Ovary (tissue), 9 donors: ENCODE measurements around the gene WDR20. TPM values are rescaled to one million over a fixed set of nuclear protein-coding genes. Genes with fewer than 3 reads are reported as not detected.

Experiments used
- DNase-seq, 5 donors: peaks; one replicate each; pipeline ENCODE4 v3.0.0-alpha.2; 2019 to 2020
- H3K27ac ChIP-seq, 2 donors: fragments of 200-600 bp; one replicate each; pipeline versions ENCODE4 v1.5.1 to v1.8.0; 2019 to 2022
- H3K27me3 ChIP-seq: fragments of 200-600 bp; one replicate; pipeline ENCODE4 v1.8.0; 2022
- H3K36me3 ChIP-seq: fragments of 200-600 bp; sonication (generic); one replicate; pipeline ENCODE4 v1.5.1; 2019
- H3K4me1 ChIP-seq: one replicate; pipeline ENCODE4 v1.8.1; 2013; ENCODE audit warnings: mild to moderate bottlenecking, moderate library complexity; ENCODE audit not compliant: insufficient read depth
- H3K4me3 ChIP-seq: fragments of 200-600 bp; sonication (generic); one replicate; pipeline ENCODE4 v1.5.1; 2017
- H3K9me3 ChIP-seq, 2 donors: fragments of 200-600 bp in 1 of 2; sonication (generic) in 1 of 2; one replicate each; pipeline versions ENCODE4 v1.5.1 to v1.8.1; 2013 to 2019; ENCODE audit warnings: mild to moderate bottlenecking in 1 of 2, moderate library complexity in 1 of 2
- EP300 ChIP-seq: sonication (generic); formaldehyde crosslinking; IDR thresholded peaks from one replicate; pipeline ENCODE4 v1.6.1; 2017; ENCODE audit warnings: antibody characterized with exemption
- POLR2A ChIP-seq: fragments of 450-650 bp; IDR thresholded peaks from one replicate; pipeline ENCODE4 v1.6.1; 2017; ENCODE audit warnings: antibody characterized with exemption, mild to moderate bottlenecking, moderate library complexity
- WGBS, 3 donors: extraction: QIAGEN DNeasy Blood & Tissue Kit in 1 of 3; methylation state at CpG; one replicate each; pipeline versions ENCODE4 v1.1.5 to v1.1.7; 2013 to 2017; 5-methylcytosine and 5-hydroxymethylcytosine counted together
- intact Hi-C, 4 donors: fragments of 100-400 bp; cut with DNase I; formaldehyde crosslinking; loops; one replicate each; pipeline versions ENCODE4 v1.11.0 to v1.15.1; 2022 to 2023
- polyA plus RNA-seq, 2 donors: library from polyadenylated mRNA; stranded (reverse); fragments of 200-250 nt in 1 of 2; fragments of 350-450 nt in 1 of 2; fragmentation: Illumina TruSeq in 1 of 2; extraction: RNeasy Lipid Tissue Mini Kit (QIAGEN cat#74804) in 1 of 2; gene quantifications; one replicate each; pipeline ENCODE4 v1.2.3, GENCODE V29; 2013 to 2014
- total RNA-seq, 7 donors: library from RNA; depleted of rRNA in 2 of 7; stranded (reverse); fragments of >200 nt in 2 of 7; fragmentation: NEBNext Ultra II Directional in 3 of 7; extraction: Animal tissue kit (Norgen Biotek cat#: 25700) in 3 of 7; gene quantifications; one replicate each; pipeline versions ENCODE4 v1.1.0 to v1.2.4, GENCODE V29; 2016 to 2023
- TF ChIP-seq, protein P1 (sequence below), 3 donors: fragments of 450-650 bp in 2 of 3; fragments of 200-600 bp in 1 of 3; IDR thresholded peaks; one replicate each; pipeline versions ENCODE4 v1.5.1 to v1.8.0; 2016 to 2022; ENCODE audit warnings: antibody characterized with exemption in 3 of 3, mild to moderate bottlenecking in 1 of 3
- donor health status: DM: no; HTN: no; CAD: no; lungs with moderate emphysema.
- donor health status: DM: no; HTN: no; CAD: no.
- donor health status: Bipolar disorder and iron deficiency.
- donor health status: DM: yes; HTN: yes; CAD: no.
- donor health status: DM: no; HTN: no; CAD: no.
- donor health status: DM: yes; HTN: yes; CAD: no.

The WDR20 gene
- total and polyA plus RNA-seq, 9 donors: 13.4 to 42.2 (median 26.8) TPM

DNA sequence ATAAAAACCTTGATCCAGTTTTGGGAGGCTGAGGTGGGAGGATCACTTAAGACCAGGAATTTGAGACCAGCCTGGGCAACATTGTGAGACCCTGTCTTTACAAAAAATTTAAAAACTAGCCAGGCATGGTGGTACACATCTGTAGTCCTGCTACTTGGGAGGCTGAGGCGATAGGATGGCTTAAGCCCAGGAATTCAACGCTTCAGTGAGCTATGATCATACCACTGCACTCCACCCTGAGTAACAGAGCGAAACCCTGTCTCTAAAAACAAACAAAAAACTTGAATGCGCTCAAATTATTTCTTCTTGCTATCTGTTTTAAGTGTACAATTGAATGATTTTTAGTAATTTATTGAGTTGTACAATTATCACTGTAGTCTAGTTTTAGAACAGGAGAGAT, 20.1 kb downstream of the WDR20 start:
- no peak overlapping the region for H3K27ac ChIP-seq
- no peaks in the 10 kb centered on the region for H3K36me3 ChIP-seq
- WGBS, 3 donors: 93 to 95% (median 94%) methylated on average over 4 of the region's 4 CpGs
- intact Hi-C loops: no loop called here
- no peak overlapping the region for H3K4me3 ChIP-seq
- no peaks in the 10 kb centered on the region for H3K4me1 ChIP-seq
- TF ChIP-seq POLR2A: no peak
- TF ChIP-seq, protein P1, sequence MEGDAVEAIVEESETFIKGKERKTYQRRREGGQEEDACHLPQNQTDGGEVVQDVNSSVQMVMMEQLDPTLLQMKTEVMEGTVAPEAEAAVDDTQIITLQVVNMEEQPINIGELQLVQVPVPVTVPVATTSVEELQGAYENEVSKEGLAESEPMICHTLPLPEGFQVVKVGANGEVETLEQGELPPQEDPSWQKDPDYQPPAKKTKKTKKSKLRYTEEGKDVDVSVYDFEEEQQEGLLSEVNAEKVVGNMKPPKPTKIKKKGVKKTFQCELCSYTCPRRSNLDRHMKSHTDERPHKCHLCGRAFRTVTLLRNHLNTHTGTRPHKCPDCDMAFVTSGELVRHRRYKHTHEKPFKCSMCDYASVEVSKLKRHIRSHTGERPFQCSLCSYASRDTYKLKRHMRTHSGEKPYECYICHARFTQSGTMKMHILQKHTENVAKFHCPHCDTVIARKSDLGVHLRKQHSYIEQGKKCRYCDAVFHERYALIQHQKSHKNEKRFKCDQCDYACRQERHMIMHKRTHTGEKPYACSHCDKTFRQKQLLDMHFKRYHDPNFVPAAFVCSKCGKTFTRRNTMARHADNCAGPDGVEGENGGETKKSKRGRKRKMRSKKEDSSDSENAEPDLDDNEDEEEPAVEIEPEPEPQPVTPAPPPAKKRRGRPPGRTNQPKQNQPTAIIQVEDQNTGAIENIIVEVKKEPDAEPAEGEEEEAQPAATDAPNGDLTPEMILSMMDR (IDR thresholded peaks at IDR 0.05): no peak
- no peak for TF ChIP-seq EP300
- H3K9me3 ChIP-seq: no peaks in the 10 kb centered on the region
- no peaks in the 10 kb centered on the region for H3K27me3 ChIP-seq
- DNase-seq: no peak

DNA sequence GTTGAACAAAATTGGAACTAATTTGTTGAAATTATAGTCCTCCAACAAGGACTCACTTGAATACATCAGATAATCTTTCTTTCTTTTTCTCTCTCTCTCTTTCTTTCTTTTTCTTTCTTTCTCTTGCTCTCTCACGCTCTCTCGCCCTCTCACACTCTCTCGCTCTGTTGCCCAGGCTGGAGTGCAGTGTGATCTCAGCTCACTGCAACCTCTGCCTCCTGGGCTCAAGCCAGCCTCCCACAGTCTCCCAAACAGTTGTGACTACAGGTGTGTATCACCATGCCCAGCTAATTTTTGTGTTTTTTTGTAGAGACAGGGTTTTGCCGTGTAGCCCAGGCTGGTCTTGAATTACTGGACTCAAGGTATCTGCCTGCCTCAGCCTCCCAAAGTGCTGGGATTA, 22.8 kb downstream of the WDR20 start:
- Histone ChIP-seq H3K27ac (no peak overlapping the region), H3K9me3 (no peaks in the 10 kb centered on the region), H3K27me3 (no peaks in the 10 kb centered on the region), H3K4me1 (peaks cover 2% of the 10 kb centered on the region), H3K36me3 (no peaks in the 10 kb centered on the region), H3K4me3 (no peak overlapping the region)
- intact Hi-C loops: no loop called here
- TF ChIP-seq, protein P1 (IDR thresholded peaks at IDR 0.05): no peak
- TF ChIP-seq POLR2A: no peak
- no peak for TF ChIP-seq EP300
- WGBS, 3 donors: 94 to 98% (median 95%) methylated on average over 4 of the region's 4 CpGs
- no peak for DNase-seq

DNA sequence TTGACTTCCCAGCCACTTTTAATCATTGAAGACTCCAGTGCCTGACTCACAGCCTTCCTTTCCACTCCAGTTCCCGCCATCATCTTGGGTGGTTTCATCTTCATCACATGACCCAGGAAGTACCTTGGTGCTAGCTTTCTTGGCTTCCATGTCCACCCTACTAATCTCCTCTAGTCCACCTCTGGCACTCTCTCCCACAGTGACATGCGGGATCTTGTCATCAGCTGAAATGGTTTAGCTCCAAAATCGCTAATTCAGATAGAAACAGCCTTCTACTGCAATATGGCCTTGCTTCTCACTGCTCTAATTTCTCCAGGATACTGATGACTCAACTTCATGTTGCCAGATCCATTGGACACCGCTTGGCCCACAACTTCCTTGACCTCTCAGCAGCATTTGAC, 24.5 kb downstream of the WDR20 start:
- Histone ChIP-seq H3K9me3 (no peaks in the 10 kb centered on the region), H3K4me1 (peaks cover 2% of the 10 kb centered on the region), H3K27me3 (no peaks in the 10 kb centered on the region), H3K27ac (no peak overlapping the region), H3K4me3 (no peak overlapping the region), H3K36me3 (no peaks in the 10 kb centered on the region)
- 92 to 96% (median 93%) methylated on average over 4 of the region's 4 CpGs for WGBS, 3 donors
- no peak for DNase-seq
- TF ChIP-seq, protein P1 (IDR thresholded peaks at IDR 0.05): no peak
- TF ChIP-seq EP300: no peak
- TF ChIP-seq POLR2A: no peak
- intact Hi-C loops: no loop called here

DNA sequence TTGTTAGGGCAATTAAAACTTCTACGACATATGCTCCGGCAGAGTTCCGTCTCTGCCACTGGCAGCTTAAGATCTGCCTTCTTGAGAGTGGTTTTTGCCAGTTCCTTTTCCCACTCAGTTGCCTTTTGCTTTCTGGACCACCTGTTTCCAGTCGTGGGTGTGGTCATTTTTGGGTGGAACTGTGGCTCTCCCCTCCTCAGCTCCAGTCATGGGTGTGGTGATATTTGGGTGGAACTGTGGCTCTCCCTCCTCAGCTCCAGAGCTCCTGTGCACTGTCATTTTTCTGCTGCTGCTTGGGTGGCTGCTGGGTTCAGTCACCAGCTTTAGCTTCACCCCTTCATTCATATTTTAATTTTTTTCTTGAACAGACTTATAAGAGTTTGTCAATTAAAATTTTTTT, 25.3 kb downstream of the WDR20 start:
- TF ChIP-seq, protein P1 (IDR thresholded peaks at IDR 0.05): no peak
- TF ChIP-seq EP300: no peak
- Histone ChIP-seq H3K4me1 (peaks cover 2% of the 10 kb centered on the region), H3K36me3 (no peaks in the 10 kb centered on the region), H3K4me3 (no peak overlapping the region), H3K27ac (no peak overlapping the region), H3K9me3 (no peaks in the 10 kb centered on the region), H3K27me3 (no peaks in the 10 kb centered on the region)
- intact Hi-C loops: no loop called here
- 83 to 89% (median 86%) methylated on average over 4 of the region's 4 CpGs for WGBS, 3 donors
- DNase-seq: no peak

DNA sequence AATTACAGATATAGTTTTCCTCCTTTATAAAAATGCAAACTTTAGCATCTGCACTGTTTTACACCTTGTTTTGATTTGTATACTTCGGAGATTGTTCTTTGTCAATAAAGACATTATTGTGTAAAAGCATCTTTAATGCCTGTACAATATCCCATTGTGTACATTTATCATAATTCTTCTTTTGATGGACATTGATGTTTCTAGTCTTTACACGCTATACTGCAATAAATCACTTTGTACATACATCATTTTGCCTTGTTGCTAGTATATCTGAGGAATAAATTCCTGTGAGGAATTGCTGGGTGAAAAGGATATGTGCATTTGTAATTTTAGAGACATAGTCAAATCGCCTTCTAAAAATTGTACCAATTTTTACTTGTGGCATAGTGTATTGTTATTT, 30.4 kb downstream of the WDR20 start:
- TF ChIP-seq, protein P1 (IDR thresholded peaks at IDR 0.05): no peak
- TF ChIP-seq EP300: no peak
- no peak for TF ChIP-seq POLR2A
- H3K27ac ChIP-seq: no peak overlapping the region
- intact Hi-C loops: no loop called here
- H3K36me3 ChIP-seq: no peaks in the 10 kb centered on the region
- WGBS, 3 donors: 88 to 95% (median 90%) methylated on average over 3 of the region's 3 CpGs
- no peaks in the 10 kb centered on the region for H3K27me3 ChIP-seq
- no peaks in the 10 kb centered on the region for H3K9me3 ChIP-seq
- no peak for DNase-seq
- H3K4me3 ChIP-seq: no peak overlapping the region
- peaks cover under 1% of the 10 kb centered on the region for H3K4me1 ChIP-seq
